WTC11 (cell line): ENCODE data around the gene SALL3. TPM values are rescaled to one million over a fixed set of nuclear protein-coding genes. Genes with fewer than 3 reads are reported as not detected.

Source experiments
- ATAC-seq: fragments of 200-7000 bp; cut with Tn5 transposase; 2 replicates; pipeline ENCODE4 v1.10.0; 2021; ENCODE audit warnings: mild to moderate bottlenecking, moderate library complexity
- CTCF ChIA-PET: fragments of 300-600 bp; sonication (Branson Sonifier 250); formaldehyde crosslinking; loops from one replicate; lab custom pipeline; 2021; ENCODE audit warnings: antibody characterized with exemption; lab: Charles Lee
- POLR2A ChIA-PET: fragments of 350-600 bp; sonication (Branson Sonifier 250); formaldehyde crosslinking; loops from one replicate; lab custom pipeline; 2021; ENCODE audit warnings: antibody characterized with exemption; lab: Charles Lee
- DNase-seq: peaks from one replicate; pipeline ENCODE4 v3.0.0; 2021; ENCODE audit warnings: low spot score
- H3K27ac Mint-ChIP-seq: 2 replicates; pipeline ENCODE4 v1.8.0; 2021; ENCODE audit warnings: mixed read lengths
- H3K27me3 Mint-ChIP-seq: 2 replicates; pipeline ENCODE4 v1.8.0; 2021; ENCODE audit warnings: low read depth, mild to moderate bottlenecking, moderate library complexity, mixed read lengths
- H3K36me3 Mint-ChIP-seq: 2 replicates; pipeline ENCODE4 v1.8.0; 2021; ENCODE audit warnings: mixed read lengths
- H3K4me1 Mint-ChIP-seq: 2 replicates; pipeline ENCODE4 v1.8.0; 2022; ENCODE audit warnings: mixed read lengths
- H3K4me3 Mint-ChIP-seq: 2 replicates; pipeline ENCODE4 v1.8.0; 2021; ENCODE audit warnings: mild to moderate bottlenecking, moderate library complexity, mixed read lengths
- H3K9me3 Mint-ChIP-seq: 2 replicates; pipeline ENCODE4 v1.8.0; 2021; ENCODE audit warnings: mixed read lengths
- ATF2 ChIP-seq: sonication (generic); formaldehyde crosslinking; IDR thresholded peaks from 2 replicates; pipeline ENCODE4 v1.8.1; 2022; ENCODE audit warnings: low read depth, missing genetic modification reagents, borderline replicate concordance
- E2F5 ChIP-seq: sonication (generic); formaldehyde crosslinking; IDR thresholded peaks from 2 replicates; pipeline ENCODE4 v1.8.1; 2022; ENCODE audit warnings: mild to moderate bottlenecking, moderate library complexity, missing genetic modification reagents
- EMX1 ChIP-seq: fragments of 250-450 bp; sonication (Bioruptor Pico); IDR thresholded peaks from 2 replicates; pipeline ENCODE4 v1.8.0; 2021; ENCODE audit warnings: mild to moderate bottlenecking
- ETV6 ChIP-seq: sonication (generic); formaldehyde crosslinking; IDR thresholded peaks from 2 replicates; pipeline ENCODE4 v1.8.1; 2022; ENCODE audit warnings: mild to moderate bottlenecking, missing genetic modification reagents
- FOXK1 ChIP-seq: sonication (generic); formaldehyde crosslinking; IDR thresholded peaks from 2 replicates; pipeline ENCODE4 v1.8.0; 2022; ENCODE audit warnings: mild to moderate bottlenecking, moderate library complexity, missing genetic modification reagents
- GRHL2 ChIP-seq: fragments of 250-450 bp; sonication (Bioruptor Pico); IDR thresholded peaks from 2 replicates; pipeline ENCODE4 v1.8.0; 2022; ENCODE audit warnings: mild to moderate bottlenecking, moderate library complexity; ENCODE audit not compliant: insufficient replicate concordance, severe bottlenecking
- HMGA2 ChIP-seq: fragments of 250-450 bp; sonication (Bioruptor Pico); IDR thresholded peaks from 2 replicates; pipeline ENCODE4 v1.4.0; 2021; ENCODE audit warnings: mild to moderate bottlenecking, moderate library complexity
- HMGXB4 ChIP-seq: sonication (generic); formaldehyde crosslinking; IDR thresholded peaks from 2 replicates; pipeline ENCODE4 v1.8.1; 2023; ENCODE audit warnings: mild to moderate bottlenecking, moderate library complexity, missing genetic modification reagents
- MAX ChIP-seq: sonication (generic); formaldehyde crosslinking; IDR thresholded peaks from 2 replicates; pipeline ENCODE4 v1.8.0; 2022; ENCODE audit warnings: mild to moderate bottlenecking, missing genetic modification reagents
- MLX ChIP-seq: sonication (generic); formaldehyde crosslinking; IDR thresholded peaks from 2 replicates; pipeline ENCODE4 v1.8.1; 2023; ENCODE audit warnings: mild to moderate bottlenecking, missing genetic modification reagents, moderate library complexity
- MYBL2 ChIP-seq: sonication (generic); formaldehyde crosslinking; IDR thresholded peaks from 2 replicates; pipeline ENCODE4 v1.8.1; 2023; ENCODE audit warnings: mild to moderate bottlenecking, moderate library complexity, missing genetic modification reagents
- NR3C1 ChIP-seq: sonication (generic); formaldehyde crosslinking; conservative IDR thresholded peaks from 2 replicates; pipeline ENCODE4 v1.8.1; 2023; ENCODE audit warnings: low read depth, mild to moderate bottlenecking, missing genetic modification reagents
- SMAD4 ChIP-seq: sonication (generic); formaldehyde crosslinking; IDR thresholded peaks from 2 replicates; pipeline ENCODE4 v1.8.0; 2022; ENCODE audit warnings: mild to moderate bottlenecking, missing genetic modification reagents
- SOX15 ChIP-seq: fragments of 250-450 bp; sonication (Bioruptor Pico); IDR thresholded peaks from 2 replicates; pipeline ENCODE4 v1.9.0; 2021; ENCODE audit warnings: mild to moderate bottlenecking
- TEAD4 ChIP-seq: sonication (generic); formaldehyde crosslinking; IDR thresholded peaks from 2 replicates; pipeline ENCODE4 v1.8.0; 2022; ENCODE audit warnings: mild to moderate bottlenecking, missing genetic modification reagents
- USF1 ChIP-seq: sonication (generic); formaldehyde crosslinking; IDR thresholded peaks from 2 replicates; pipeline ENCODE4 v1.8.0; 2022; ENCODE audit warnings: mild to moderate bottlenecking, missing genetic modification reagents
- ZNF121 ChIP-seq: sonication (generic); formaldehyde crosslinking; IDR thresholded peaks from 2 replicates; pipeline ENCODE4 v1.8.0; 2023; ENCODE audit warnings: missing genetic modification reagents
- ZNF232 ChIP-seq: sonication (generic); formaldehyde crosslinking; IDR thresholded peaks from 2 replicates; pipeline ENCODE4 v1.8.0; 2022; ENCODE audit warnings: mild to moderate bottlenecking, missing genetic modification reagents
- ZNF281 ChIP-seq: sonication (generic); formaldehyde crosslinking; IDR thresholded peaks from 2 replicates; pipeline ENCODE4 v1.8.0; 2023; ENCODE audit warnings: mild to moderate bottlenecking, missing genetic modification reagents
- ZNF317 ChIP-seq: sonication (generic); formaldehyde crosslinking; IDR thresholded peaks from 2 replicates; pipeline ENCODE4 v1.8.1; 2023; ENCODE audit warnings: low read depth, mild to moderate bottlenecking, moderate library complexity, missing genetic modification reagents, borderline replicate concordance
- ZNF425 ChIP-seq: fragments of 250-450 bp; sonication (Bioruptor Pico); conservative IDR thresholded peaks from 2 replicates; pipeline ENCODE4 v1.9.0; 2021; ENCODE audit warnings: mild to moderate bottlenecking
- ZSCAN18 ChIP-seq: fragments of 250-450 bp; sonication (Bioruptor Pico); IDR thresholded peaks from 2 replicates; pipeline ENCODE4 v2.1.2; 2022; ENCODE audit warnings: mild to moderate bottlenecking, moderate library complexity
- total RNA-seq: library from RNA; stranded (reverse); gene quantifications from 3 replicates; pipeline ENCODE4 v1.2.3, GENCODE V29; 2021

Gene SALL3
- total RNA-seq, 1 experiment from 2014 or later: 87.0 TPM

- no peak for DNase-seq
- H3K9me3 Mint-ChIP-seq: peaks cover 4% of the 10 kb centered on the region; the same call in 1 of the 2 replicates
- CTCF ChIA-PET: interaction anchor here (1.0 to 1.3 kb wide), 3 partner anchors 10 to 32 kb away, joined by 3 to 4 read pairs (median 3); no protein-coding TSS in a partner anchor
- POLR2A ChIA-PET: interaction anchor here (1.0 kb wide), 1 partner anchor 11 kb away, joined by 4 read pairs; no protein-coding TSS in a partner anchor
- no peak overlapping the region for H3K27ac Mint-ChIP-seq
- H3K27me3 Mint-ChIP-seq: peaks cover 81% of the 10 kb centered on the region
- peaks cover 2% of the 10 kb centered on the region; the same call in 1 of the 2 replicates for H3K36me3 Mint-ChIP-seq
- ATAC-seq: no peak
- TF ChIP-seq ZNF425 (CRISPR knock-in tag): no peak
- no peak for TF ChIP-seq USF1 (CRISPR knock-in tag)
- no peak for TF ChIP-seq HMGXB4 (CRISPR knock-in tag)
- no peak for TF ChIP-seq FOXK1
- TF ChIP-seq MYBL2: no peak
- H3K4me3 Mint-ChIP-seq: peak overlapping the region; percentile 66
- peaks cover 36% of the 10 kb centered on the region for H3K4me1 Mint-ChIP-seq
Measured at GRCh38 chr18:78972385-78972918, 7.2 kb upstream of the SALL3 start.

- CTCF ChIA-PET: interaction anchor here (1.0 to 1.3 kb wide), 3 partner anchors 10 to 32 kb away, joined by 3 to 4 read pairs (median 3); no protein-coding TSS in a partner anchor
- Mint-ChIP-seq H3K27ac (no peak overlapping the region), H3K4me3 (peak overlapping the region; percentile 66), H3K27me3 (peaks cover 85% of the 10 kb centered on the region), H3K4me1 (peaks cover 40% of the 10 kb centered on the region), H3K9me3 (peaks cover 4% of the 10 kb centered on the region; the same call in 1 of the 2 replicates), H3K36me3 (peaks cover 2% of the 10 kb centered on the region; the same call in 1 of the 2 replicates)
- POLR2A ChIA-PET: interaction anchor here (1.0 kb wide), 1 partner anchor 10 kb away, joined by 4 read pairs; no protein-coding TSS in a partner anchor
- DNase-seq: no peak
- no peak; the same call in 1 of the 2 replicates for ATAC-seq
- TF ChIP-seq NR3C1: no peak
- TF ChIP-seq EMX1 (CRISPR knock-in tag): no peak
- no peak; the same call in 1 of the 2 replicates for TF ChIP-seq MAX
- TF ChIP-seq ETV6 (CRISPR knock-in tag): no peak
- TF ChIP-seq E2F5 (CRISPR knock-in tag): no peak
- TF ChIP-seq ZNF232 (CRISPR knock-in tag): no peak
- no peak for TF ChIP-seq SMAD4 (CRISPR knock-in tag)
- TF ChIP-seq ZNF121 (CRISPR knock-in tag): no peak
- no peak for TF ChIP-seq ZNF317 (CRISPR knock-in tag)
- no peak for TF ChIP-seq GRHL2 (CRISPR knock-in tag)
- no peak for TF ChIP-seq ZSCAN18 (CRISPR knock-in tag)
- TF ChIP-seq SOX15 (CRISPR knock-in tag): no peak
- TF ChIP-seq ATF2 (CRISPR knock-in tag): no peak
- TF ChIP-seq TEAD4 (CRISPR knock-in tag): no peak
- TF ChIP-seq HMGA2: no peak
- TF ChIP-seq ZNF281 (CRISPR knock-in tag): no peak
- no peak for TF ChIP-seq MLX (CRISPR knock-in tag)
Measured at GRCh38 chr18:78972930-78973331, 6.7 kb upstream of the SALL3 start.
